Activated CD8-positive, alpha-beta memory T cell treated with anti-CD3 and anti-CD28 coated beads for 4 hours (primary cell): ENCODE data around the gene FZR1.
"Not testable (repeated sequence)": the region's sequence is repeated elsewhere in the genome, so short reads cannot be mapped to it uniquely, and the experiment has no call there.

Experiments
- DNase-seq, 2 donors: peaks; one replicate each; pipeline ENCODE4 v3.0.0-alpha.2; 2020; ENCODE audit warnings: low read depth in 2 of 2

The FZR1 gene

DNA sequence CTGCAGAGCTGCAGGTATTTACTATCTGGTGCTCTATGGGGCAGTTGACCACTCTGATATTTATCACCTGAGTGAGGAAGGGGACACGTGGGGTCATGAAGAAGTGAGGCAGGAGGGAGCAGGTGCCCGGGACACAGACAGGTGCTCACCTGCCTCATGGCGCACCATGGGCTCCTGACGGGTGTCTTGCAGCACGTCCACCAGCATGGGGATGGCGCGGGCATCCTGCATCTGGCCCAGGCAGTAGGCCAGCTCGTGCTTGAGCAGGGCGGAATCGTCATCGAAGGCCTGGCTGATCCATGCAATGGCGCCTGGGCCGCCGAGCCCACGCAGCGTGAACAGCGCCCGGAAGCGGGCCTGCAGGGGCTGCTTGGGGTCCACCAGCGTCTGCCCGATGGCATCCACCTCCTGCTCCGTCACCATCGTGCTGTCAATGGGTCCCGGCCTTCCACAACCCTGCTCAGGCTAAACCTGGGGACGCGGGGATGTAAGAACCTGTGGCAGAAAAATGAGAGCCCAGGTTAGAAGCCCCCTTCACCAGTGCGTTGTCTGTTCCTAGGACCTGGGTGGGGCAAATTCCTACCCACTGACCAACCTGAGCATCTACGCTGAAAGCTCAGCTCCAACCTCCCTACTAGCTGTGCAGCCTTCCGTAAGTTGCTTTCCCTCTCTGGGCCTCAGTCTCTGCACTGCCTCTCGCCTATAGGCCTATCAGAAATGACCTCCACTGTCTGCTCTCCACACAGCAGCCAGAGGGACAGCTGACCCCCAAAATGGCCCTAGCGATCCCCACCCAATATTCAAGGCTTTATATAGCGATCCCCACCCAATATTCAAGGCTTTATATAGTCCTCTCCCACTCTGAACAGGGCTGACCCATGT, 9.5 kb upstream of the FZR1 start:
- DNase-seq: no peak

DNA sequence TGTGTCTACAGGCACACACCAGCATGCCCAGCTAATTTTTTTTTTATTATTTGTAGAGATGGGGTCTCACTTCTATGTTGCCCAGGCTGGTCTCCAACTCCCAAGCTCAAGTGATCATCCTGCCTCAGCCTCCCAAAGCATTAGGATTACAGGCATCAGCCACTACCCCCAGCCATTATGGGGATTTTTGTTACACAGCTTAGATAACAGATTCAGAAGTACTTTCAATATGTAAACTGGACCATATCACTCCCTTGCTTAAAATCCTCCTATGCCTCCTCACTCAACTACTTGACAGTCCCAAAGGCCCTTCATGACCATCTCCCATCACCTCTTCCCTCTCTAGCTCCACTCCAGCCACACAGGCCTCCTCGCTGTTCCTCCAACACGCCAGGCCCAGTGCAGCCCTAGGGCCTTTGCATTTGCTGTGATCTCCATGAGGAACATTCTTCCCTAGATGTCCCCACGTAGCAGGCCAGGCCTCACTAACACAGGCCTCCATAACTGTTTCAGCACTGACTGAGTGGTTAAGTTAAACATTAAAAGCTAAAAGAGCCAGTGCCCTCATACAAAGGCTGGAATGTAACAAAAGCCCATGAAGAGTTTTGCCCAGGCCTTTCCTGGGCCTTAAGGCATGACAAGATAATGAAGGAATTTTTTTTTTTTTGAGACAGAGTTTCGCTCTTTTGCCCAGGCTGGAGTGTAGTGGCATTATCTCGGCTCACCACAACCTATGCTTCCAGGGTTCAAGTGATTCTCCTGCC, 8.2 kb upstream of the FZR1 start:
- no peak for DNase-seq

DNA sequence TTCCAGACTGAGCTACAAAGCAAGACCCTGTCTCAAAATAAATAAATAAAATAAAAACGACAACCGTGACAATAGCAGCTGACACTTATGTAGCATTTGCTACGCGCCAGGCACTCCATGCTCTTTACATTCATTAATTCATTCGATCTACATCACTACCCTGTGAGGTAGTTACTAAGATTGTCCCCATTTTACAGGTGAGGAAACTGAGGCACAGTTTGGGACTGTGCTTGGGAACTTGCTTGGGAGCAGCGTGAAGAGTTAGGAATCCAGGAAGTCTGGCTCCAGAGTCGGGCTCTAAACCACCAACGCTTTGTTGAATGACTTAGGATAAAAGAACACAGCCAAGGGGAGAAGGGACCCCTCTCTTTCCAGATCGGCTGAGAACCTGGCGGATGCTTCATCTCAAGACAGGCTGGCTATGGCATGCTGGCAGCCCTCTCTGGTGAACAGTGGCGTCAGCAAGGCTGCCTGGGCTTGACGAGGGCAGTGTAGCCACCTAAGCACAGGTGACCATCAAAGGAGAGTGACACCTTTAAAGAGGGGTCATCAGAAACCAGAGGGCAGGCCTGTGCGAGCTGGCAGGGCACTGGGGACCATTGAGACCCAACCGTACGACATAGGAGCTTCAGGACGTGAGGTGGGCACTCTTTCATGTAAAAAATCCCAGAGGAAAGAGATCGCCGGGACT, 6.2 kb upstream of the FZR1 start:
- DNase-seq: no peak

DNA sequence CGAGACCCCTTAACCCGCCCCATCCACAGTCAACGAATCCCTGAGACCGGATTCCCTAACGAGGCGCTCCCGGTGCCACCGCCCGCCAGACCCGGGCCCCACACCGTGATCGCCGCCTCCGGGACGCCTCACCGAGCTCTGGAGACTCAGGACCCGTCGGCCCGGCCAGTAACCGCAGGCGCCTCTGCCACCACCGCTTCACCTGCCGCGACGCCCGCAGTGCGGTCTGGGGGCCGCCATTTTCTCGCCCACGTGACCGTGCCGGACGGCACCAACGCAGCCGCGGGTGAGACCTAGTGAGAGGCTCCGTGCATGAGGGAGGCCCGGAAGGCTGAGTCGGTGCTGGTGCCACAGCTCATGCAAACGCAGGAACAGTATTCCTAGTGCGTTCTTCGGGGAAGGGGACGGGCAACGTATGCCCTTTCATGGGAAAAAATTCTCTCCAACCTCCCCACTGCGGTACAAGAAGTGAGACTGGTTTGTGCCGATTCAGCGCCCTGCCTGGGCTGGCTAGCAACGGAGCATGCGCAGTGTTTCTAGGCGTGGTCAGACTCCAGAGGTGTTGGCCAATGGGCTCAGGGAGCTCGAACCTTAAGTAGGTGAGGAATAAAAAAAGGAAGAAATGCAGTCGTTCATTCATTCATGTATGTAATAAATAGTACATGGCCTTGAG, 5.5 kb upstream of the FZR1 start, which contains the start of gene DOHH:
Gene DOHH (minus strand): TSS at position 246 of the 673 bp plus-strand sequence. CDS start 3,860 bp downstream, outside the sequence.
- DNase-seq: peak; percentile 88 to 95

DNA sequence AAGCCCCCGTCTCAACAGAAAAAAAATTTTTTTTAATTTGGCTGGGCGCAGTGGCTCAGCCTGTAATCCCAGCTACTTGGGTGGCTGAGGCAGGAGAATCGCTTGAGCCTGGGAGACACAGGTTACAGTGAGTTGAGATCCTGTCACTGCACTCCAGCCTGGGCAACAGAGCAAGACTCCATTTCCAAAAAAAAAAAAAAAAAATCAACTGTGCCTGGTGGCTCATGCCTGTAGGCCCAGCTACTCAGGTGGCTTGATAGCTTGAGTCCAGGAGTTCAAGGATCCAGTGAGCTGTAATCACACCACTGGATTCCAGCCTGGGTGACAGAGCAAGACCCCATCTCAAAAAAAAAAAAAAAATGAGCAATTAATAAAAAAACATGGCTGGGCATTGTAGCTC, 4.3 kb upstream of the FZR1 start:
- DNase-seq: no peak

DNA sequence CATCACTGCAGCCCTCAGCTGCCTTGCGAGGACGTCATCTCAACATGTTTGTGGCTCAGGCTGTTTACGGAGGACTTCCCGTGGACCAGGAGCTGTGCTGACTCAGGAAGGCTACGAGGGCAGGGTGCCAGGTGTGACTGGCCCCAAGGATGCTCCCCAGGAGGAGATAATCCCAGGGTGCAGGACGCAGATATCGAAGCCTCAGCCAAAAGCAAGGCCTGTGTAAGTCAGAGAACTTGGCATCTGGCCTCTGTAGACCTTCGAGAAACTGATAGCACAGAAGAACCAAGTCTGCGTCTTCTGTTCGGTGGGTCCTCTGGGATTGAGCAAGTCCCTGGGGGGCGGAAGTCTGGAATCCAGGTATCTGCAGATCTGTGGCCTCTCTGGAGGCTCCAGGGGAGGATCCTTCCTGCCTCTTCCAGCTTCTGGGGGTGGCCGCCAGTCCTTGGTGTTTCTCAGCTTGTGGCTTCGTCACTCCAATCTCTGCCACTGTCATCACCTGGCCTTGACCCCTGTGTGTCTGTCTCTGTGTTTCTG, 3.0 kb upstream of the FZR1 start:
- DNase-seq: no peak

DNA sequence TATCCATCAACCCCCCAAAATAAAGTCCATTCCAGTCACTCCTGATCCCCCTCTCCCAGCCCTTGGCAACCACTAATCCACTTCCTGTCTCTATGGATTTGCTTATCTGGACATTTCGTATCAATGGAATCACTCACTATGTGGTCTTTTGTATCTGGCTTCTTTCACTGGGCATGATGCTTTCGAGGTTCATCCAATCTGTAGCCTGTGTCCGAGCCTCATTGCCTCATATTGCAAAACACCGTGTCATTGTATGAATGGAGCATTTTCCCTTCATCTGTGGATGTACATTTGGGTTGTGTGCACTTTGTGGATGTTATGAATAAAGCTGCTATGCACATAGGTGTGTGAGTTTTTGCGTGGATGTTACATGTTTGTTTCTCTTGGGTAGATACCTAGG, 1.4 kb upstream of the FZR1 start:
- no peak for DNase-seq

DNA sequence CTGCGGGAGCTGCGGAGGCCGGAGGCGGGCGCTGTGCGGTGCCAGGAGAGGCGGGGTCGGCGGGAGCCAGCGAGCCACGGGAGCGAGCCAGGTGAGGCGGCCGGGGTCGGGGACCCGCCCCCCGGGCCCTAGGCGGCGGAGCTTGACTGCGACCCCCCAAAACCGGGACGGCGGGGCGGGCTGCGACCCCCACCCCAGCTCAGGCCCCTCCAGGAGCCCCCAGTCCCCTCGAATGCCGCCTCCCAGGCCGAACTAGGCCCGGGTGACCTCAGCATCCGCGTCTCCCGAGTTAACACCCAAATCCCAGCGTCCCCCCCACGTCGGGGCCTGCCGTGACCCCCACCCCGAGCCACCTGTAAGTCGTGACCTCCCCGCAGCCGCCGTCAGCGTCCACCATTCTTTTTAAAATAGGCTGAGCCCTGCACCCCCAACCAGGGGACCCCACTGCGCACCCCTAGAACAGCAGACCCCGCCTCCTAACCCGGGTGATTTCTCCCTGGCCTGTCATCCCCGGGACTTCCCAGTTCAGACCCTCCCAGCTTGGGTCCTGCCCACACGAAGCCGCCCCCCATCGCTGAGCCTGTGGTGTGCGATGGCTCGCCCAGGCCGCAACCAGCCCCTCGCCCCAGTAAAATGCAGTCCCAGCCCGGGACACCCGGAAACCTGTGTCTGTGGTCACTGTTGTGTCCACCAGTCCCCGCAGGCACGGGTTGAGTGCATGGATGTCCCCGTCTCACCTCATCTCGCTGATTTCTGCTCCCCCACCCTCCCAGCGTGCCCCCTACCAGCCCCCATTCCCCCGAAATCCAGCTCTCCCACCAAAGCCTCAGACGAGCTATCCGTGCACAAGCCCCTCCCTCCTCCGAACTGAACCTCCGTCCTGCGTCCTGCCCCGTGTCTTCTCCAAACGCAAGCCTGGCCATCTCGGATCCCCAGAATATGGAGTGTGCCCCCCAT, 551 bp downstream of the FZR1 start:
- DNase-seq: no peak

DNA sequence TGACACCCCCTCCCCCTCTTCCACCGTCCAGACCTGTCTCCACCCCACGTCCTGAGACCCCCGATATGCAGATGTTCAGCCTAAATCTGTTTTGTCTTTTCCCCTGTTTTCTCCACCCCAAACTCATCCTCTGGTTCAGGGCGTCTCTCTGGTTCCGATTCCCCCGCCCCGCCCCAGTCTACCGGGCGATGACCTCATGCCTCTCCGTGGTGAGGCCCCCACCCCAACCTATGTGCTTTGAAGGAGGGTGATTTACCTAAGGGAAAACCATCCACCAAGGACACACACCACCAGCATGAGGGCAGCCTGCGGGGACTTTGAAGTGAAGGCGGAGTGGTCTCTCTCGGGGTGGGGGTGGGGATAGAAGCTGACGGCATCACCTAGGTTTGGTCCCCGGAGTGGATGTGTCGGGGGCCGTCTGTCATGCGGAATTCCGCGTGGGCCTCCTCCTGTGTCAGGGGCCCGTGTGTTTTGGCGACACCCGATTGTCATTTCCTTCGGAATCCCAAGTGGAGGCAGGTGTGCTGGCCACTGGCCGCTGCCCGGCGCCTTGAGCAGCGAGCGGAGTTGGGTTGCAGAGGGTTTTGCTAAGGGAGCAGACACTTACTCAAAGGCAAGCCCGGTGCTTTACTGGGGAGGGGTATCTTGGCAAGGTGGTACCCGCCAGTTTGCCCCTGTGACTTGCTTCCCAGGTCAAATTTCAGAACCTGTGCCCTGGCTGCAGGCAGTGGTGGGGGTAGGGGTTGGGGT, 1.4 kb downstream of the FZR1 start:
- no peak for DNase-seq

DNA sequence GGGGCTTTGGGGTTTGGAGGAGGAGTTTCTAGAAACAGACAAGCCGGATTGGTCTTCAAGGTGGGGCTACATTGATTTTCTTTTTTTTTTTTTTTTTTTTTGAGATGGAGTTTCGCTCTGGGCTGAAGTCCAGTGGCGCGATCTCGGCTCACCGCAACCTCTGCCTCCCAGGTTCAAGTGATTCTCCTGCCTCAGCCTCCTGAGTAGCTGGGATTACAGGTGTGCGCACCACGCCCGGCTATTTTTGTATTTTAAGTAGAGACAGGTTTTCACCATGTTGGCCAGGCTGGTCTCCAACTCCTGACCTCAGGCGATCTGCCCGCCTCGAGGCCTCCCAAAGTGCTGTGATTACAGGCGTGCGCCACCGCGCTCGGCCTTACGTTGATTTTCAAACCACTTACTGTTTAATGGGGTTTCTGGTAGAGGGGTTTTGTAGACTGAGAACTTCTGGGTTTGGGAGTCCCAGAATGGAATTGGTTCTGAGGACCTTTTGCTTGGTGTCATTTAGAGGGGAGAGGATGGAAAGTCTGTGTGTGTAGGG, 2.1 kb downstream of the FZR1 start:
- DNase-seq: not testable (repeated sequence)

DNA sequence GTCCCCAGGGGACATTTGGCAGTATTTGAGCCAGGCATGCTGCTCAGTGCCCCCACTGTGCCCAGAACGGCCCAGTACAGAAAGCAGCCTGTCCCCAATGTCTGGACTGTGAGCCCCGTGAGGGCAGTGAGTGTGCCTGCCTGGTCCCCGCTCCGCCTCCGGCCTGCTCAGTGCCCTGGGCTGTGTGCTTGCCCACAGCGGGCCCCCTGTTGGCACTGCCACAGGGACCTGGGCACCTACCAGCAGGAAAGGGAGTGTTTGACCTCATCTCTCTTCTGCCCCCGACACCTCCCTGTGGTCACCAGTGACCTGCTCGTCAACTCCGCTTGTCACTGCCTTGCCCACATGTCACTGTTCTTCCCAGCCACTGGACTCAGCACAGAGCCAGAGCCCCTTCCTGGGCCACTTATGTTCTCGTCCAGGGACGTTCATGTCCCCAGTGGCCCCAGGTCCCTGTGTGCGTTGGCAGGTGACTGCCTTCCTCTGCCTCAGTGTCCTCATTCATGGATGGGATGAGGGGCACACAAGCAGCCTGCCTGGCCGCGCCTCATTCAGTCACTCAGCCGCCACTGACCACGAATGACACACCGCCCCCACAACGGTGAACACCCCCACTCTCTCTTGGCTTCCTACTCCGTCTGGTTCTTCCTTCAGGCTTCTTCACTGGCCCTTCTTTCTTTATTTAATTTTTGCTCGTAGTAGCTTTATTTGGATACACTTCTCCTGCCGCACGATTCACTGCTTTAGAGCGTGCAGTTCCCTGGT, 2.8 kb downstream of the FZR1 start:
- no peak for DNase-seq

DNA sequence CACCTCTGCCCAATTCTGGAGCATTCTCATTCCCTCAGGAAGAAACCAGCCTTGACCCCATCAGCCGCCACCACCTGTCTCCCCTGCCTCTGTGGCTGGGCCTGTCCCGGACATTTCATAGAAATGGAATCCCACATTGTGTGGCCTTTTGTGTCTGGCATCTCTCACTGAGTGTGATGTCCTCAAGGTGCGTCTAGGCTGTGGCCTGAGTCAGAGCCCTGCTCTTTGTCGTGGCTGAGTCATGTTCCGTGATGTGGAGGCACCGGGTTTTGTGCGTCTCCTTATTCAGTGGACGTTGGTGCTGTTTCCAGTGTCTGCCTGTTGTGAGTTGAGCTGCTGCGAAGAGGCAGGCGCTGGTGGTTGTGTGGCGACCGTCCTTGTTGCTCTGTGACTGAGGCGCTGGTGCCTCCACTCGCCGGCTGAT, 3.5 kb downstream of the FZR1 start:
- no peak for DNase-seq

DNA sequence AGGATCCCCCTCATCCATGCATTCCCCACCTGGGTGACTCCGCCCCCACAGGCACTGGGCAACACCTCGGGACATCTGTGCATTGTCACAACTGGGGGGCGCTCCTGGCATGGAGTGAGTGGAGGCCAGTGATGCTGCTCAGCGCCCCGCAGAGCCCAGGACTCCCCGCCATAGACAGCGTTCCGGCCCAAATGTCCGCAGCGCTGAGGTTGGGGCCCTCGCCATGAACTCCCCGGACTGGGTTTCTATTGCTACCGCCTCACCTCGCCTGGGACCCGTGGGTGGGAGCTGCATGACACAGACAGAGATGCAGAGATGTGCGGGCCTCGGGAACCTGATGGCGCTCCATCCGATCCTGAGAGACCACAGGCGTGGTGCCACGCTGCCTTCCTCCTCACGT, 4.6 kb downstream of the FZR1 start:
- no peak for DNase-seq

DNA sequence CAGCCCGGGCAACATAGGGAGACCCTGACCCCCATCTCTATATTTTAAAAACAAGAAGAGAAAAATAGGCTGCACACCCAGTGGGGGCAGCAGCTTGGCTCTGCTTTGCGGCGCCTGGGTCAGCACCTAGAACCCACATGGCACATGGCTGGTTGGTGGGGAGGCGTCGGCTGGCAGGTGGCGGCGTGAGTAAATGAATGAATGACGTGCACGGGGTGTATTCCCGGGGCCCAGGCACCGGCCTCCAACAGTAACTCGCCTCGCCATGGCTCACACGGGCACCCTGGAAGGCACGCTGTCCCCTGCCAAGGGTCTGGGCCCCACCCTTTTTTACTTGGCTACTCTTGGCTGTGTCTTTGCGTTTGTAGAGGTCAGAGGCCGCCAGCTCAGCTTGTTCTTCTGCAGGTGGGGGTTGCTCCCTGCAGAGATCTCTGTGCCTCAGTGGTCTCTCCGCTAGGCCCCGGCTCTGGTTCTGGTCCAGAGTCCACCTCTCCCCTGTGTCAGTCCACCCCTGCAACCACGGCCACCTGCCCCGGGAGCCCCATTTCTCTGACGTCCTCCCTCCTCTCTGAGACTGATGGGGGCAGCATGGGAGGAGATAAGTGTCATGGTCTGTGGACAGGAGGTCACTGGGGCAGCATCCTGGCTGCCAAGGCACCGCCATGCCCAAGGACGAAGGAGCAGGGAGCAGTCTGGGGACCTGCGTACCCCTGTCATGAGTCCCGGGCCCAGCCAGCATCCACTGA, 5.6 kb downstream of the FZR1 start:
- DNase-seq: no peak

DNA sequence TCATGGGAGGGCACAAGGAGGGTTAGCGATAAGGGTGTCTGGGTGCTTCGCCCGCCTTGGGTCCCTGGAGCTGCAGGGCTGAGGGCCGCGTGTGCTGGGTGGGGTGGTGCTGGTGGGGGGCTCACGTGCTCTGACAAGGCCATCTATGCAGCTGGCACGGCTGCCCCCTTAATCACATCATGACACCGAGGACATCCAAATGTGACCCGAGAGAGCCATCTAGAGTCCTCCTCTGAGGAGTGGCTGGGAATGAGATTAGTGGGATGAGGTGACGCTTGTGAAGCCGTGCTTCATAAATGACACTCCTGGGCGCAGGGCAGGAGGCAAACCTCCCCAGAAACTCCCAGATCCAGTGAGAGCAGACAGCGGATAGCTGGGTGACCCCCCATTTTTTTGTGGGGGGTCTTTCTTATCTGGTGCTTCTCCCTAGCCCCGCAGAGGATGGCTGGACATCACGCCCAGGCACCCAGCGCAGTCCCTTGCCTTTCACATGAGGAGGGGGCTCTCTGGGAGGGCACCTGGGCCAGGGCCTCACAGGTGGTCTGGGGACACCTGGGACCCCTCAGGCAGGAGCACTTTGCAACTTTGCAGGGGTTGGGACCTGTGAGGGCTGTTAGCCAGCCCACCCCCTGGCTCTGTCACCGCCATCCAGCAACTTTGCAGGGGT, 6.6 kb downstream of the FZR1 start:
- DNase-seq: no peak

DNA sequence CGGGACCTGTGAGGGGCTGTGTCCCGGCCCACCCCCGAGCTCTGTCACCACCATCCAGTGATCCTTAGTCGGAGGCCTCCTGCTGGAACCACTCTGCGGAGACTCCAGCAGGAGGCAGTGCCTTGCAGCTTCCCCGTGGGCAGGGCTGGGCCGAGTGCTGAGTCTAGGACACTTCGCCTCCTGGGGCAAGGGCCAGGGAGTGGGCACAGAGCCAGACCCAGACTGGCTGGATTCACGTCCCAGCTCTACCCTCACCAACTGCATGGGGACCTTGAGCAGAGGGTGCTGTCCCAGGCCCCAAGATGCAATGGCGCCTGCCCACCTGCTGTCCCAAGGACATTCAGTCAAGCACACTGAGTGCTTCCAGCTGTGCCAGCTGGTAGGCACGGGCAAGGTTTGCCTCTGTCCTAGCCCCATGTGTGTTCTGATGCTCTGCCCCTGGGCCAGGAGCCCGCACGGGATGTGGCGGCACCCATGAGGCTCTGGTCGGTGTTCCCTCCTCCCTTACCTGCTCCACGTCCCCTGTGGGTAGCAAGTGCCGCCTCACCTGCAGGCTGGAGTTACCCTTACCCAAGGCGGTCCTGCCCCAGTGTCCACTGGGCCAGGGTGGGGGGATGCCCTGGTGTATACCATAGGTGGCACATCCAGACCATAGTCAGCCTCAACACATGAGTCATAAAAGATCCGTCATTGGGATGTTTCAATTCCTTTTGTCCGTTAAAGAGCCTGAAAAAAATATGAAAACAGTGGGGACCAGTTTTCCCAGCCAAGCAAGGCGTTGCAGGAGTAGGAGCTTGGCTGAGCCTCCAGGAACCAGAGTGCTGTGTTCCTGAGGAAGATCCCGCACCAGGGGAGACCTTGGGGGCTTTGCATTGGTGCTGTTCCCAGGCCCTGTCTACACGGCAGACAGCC, 7.4 kb downstream of the FZR1 start:
- no peak for DNase-seq
